Stimulated activated CD4-positive, alpha-beta T cell treated with anti-CD3 and anti-CD28 coated beads, Interleukin-1b, Interleukin-23, amount 100 ng/mL, for 4 hours (primary cell): Measurements from ENCODE around the gene EXOC6B.
"Not testable (repeated sequence)": the region's sequence is repeated elsewhere in the genome, so short reads cannot be mapped to it uniquely, and the experiment has no call there.

ENCODE experiments used
- DNase-seq, 2 donors: peaks; one replicate each; pipeline ENCODE4 v3.0.0-alpha.2; 2020; ENCODE audit warnings: low read depth in 2 of 2

The EXOC6B gene

GRCh38 chr2:72681016-72681995, 144.5 kb downstream of the EXOC6B start:
- no peak for DNase-seq

- DNase-seq = no peak
These were observed 147.8 kb downstream of the EXOC6B start for GRCh38 chr2:72678024-72678423.

- DNase-seq = no peak
These were observed 149.3 kb downstream of the EXOC6B start for GRCh38 chr2:72676341-72677025.

GRCh38 chr2:72674982-72675915, 150.6 kb downstream of the EXOC6B start:
- no peak for DNase-seq

- no peak for DNase-seq
These were observed 152.6 kb downstream of the EXOC6B start for GRCh38 chr2:72673279-72673678.

GRCh38 chr2:72669121-72669520, 156.7 kb downstream of the EXOC6B start:
- DNase-seq = no peak

- no peak for DNase-seq
These were observed 157.2 kb downstream of the EXOC6B start for GRCh38 chr2:72668647-72669046.

- DNase-seq = no peak
These were observed 160.4 kb downstream of the EXOC6B start for GRCh38 chr2:72665448-72665847.

- no peak for DNase-seq
These were observed 163.8 kb downstream of the EXOC6B start for GRCh38 chr2:72661985-72662384.

GRCh38 chr2:72649810-72650209, 176.0 kb downstream of the EXOC6B start:
- no peak for DNase-seq

GRCh38 chr2:72641221-72641620, 184.6 kb downstream of the EXOC6B start:
- DNase-seq = not testable (repeated sequence)

GRCh38 chr2:72638600-72639211, 187.1 kb downstream of the EXOC6B start:
- DNase-seq = no peak

GRCh38 chr2:72636210-72636609, 189.6 kb downstream of the EXOC6B start:
- no peak for DNase-seq

- DNase-seq = no peak
These were observed 195.1 kb downstream of the EXOC6B start for GRCh38 chr2:72630767-72631166.

GRCh38 chr2:72629062-72629461, 196.8 kb downstream of the EXOC6B start:
- DNase-seq = no peak

- no peak for DNase-seq
These were observed 198.8 kb downstream of the EXOC6B start for GRCh38 chr2:72627083-72627482.

- no peak for DNase-seq
These were observed 200.5 kb downstream of the EXOC6B start for GRCh38 chr2:72625366-72625765.

GRCh38 chr2:72623481-72623880, 202.4 kb downstream of the EXOC6B start:
- DNase-seq = no peak

GRCh38 chr2:72619626-72620025, 206.2 kb downstream of the EXOC6B start:
- DNase-seq = no peak

GRCh38 chr2:72613931-72614330, 211.9 kb downstream of the EXOC6B start:
- DNase-seq = no peak

- no peak for DNase-seq
These were observed 213.1 kb downstream of the EXOC6B start for GRCh38 chr2:72612614-72613160.
